B cell (primary cell): ENCODE results near the gene NHS. TPM values are rescaled to one million over a fixed set of nuclear protein-coding genes. Genes with fewer than 3 reads are reported as not detected.

Source experiments
- ATAC-seq: fragments of 200-7000 bp; cut with Tn5 transposase; one replicate; pipeline ENCODE4 v1.10.0; 2021; ENCODE audit warnings: low read depth, mild to moderate bottlenecking, moderate number of reproducible peaks, moderate library complexity
- CTCF ChIA-PET: fragments of 350-600 bp; sonication (Branson Sonifier 250); formaldehyde crosslinking; loops from one replicate; lab custom pipeline; 2021; ENCODE audit warnings: antibody characterized with exemption, inconsistent platforms; lab: Charles Lee
- POLR2A ChIA-PET: fragments of 350-600 bp; sonication (Branson Sonifier 250); formaldehyde crosslinking; loops from one replicate; lab custom pipeline; 2021; ENCODE audit warnings: antibody characterized with exemption; lab: Charles Lee
- DNase-seq: peaks from one replicate; pipeline ENCODE4 v3.0.0; 2013
- H2AFZ ChIP-seq: 2 replicates; pipeline ENCODE4 v1.6.1; 2012; ENCODE audit warnings: mild to moderate bottlenecking, low read depth, low read length; ENCODE audit not compliant: insufficient read depth, poor library complexity, severe bottlenecking
- H3K27ac ChIP-seq, 2 donors: 1 replicate in 1 of 2; 2 replicates in 1 of 2; pipeline ENCODE4 v1.5.1; 2012 to 2013; ENCODE audit warnings: low read length in 2 of 2, mild to moderate bottlenecking in 2 of 2, moderate library complexity in 1 of 2
- H3K27me3 ChIP-seq, 4 experiments: fragments of 200-600 bp in 1 of 4; sonication (generic) in 1 of 4; replicated peaks in 1 of 4; 1 replicate in 2 of 4; 2 replicates in 2 of 4; pipeline versions ENCODE4 v1.6.1 to v1.7.0; 2013 to 2016; ENCODE audit warnings: low read length in 3 of 4, mild to moderate bottlenecking in 2 of 4, mixed read lengths in 1 of 4, moderate library complexity in 1 of 4; ENCODE audit not compliant: insufficient read depth in 4 of 4, control insufficient read depth in 3 of 4; ENCODE audit errors: control extremely low read depth in 1 of 4
- H3K36me3 ChIP-seq, 2 experiments: replicated peaks in 1 of 2; 1 replicate in 1 of 2; 2 replicates in 1 of 2; pipeline versions ENCODE4 v1.6.1 to v1.7.1; 2013; ENCODE audit warnings: low read length in 1 of 2; ENCODE audit not compliant: insufficient read depth in 2 of 2, control insufficient read depth in 1 of 2; ENCODE audit errors: control extremely low read depth in 1 of 2, extremely low read depth in 1 of 2
- H3K4me1 ChIP-seq, 2 donors: fragments of 200-600 bp in 1 of 2; sonication (generic) in 1 of 2; 1 replicate in 1 of 2; 2 replicates in 1 of 2; pipeline versions ENCODE4 v1.5.1 to v1.6.1; 2013 to 2017; ENCODE audit warnings: low read length in 2 of 2; ENCODE audit not compliant: control insufficient read depth in 2 of 2, insufficient read depth in 2 of 2
- H3K4me2 ChIP-seq: replicated peaks from 2 replicates; pipeline ENCODE3; 2012; ENCODE audit warnings: mild to moderate bottlenecking, low read depth, low read length; ENCODE audit not compliant: poor library complexity, severe bottlenecking
- H3K4me3 ChIP-seq, 5 experiments: fragments of 200-600 bp in 1 of 5; sonication (generic) in 1 of 5; 1 replicate in 3 of 5; 2 replicates in 2 of 5; pipeline versions ENCODE4 v1.5.1 to v1.7.0; 2011 to 2016; ENCODE audit warnings: low read length in 4 of 5, mild to moderate bottlenecking in 4 of 5, low read depth in 2 of 5, control low read depth in 1 of 5, moderate library complexity in 1 of 5; ENCODE audit not compliant: insufficient read depth in 1 of 5; ENCODE audit errors: control extremely low read depth in 1 of 5, extremely low read depth in 1 of 5
- H3K79me2 ChIP-seq: fragments of 200-600 bp; sonication (generic); one replicate; pipeline ENCODE4 v1.6.0; 2016; ENCODE audit warnings: low read length; ENCODE audit not compliant: control insufficient read depth, insufficient read depth
- H3K9ac ChIP-seq: fragments of 200-600 bp; sonication (generic); 2 replicates; pipeline ENCODE4 v1.6.1; 2017; ENCODE audit warnings: mild to moderate bottlenecking, low read length, moderate library complexity
- H3K9me3 ChIP-seq, 3 donors: one replicate each; pipeline versions ENCODE4 v1.6.1 to v1.7.1; 2013; ENCODE audit warnings: low read length in 2 of 3; ENCODE audit not compliant: control insufficient read depth in 2 of 3, insufficient read depth in 1 of 3; ENCODE audit errors: control extremely low read depth in 1 of 3
- H4K20me1 ChIP-seq: 2 replicates; pipeline ENCODE4 v1.6.0; 2012; ENCODE audit warnings: mild to moderate bottlenecking, low read length; ENCODE audit not compliant: insufficient read depth, control insufficient read depth, poor library complexity, severe bottlenecking
- H3K27ac Mint-ChIP-seq: one replicate; pipeline ENCODE4 v1.8.0; 2021; ENCODE audit warnings: mixed read lengths
- H3K27me3 Mint-ChIP-seq: one replicate; pipeline ENCODE4 v1.8.0; 2021; ENCODE audit warnings: mixed read lengths
- H3K4me1 Mint-ChIP-seq: one replicate; pipeline ENCODE4 v1.8.0; 2021; ENCODE audit warnings: mixed read lengths
- H3K4me3 Mint-ChIP-seq: one replicate; pipeline ENCODE4 v1.8.0; 2021; ENCODE audit warnings: mixed read lengths
- H3K9me3 Mint-ChIP-seq: one replicate; pipeline ENCODE4 v1.8.0; 2022; ENCODE audit warnings: mixed read lengths; ENCODE audit not compliant: insufficient read depth
- EZH2 ChIP-seq: IDR thresholded peaks from 2 replicates; pipeline ENCODE4 v1.6.1; 2012; ENCODE audit warnings: borderline replicate concordance, low read depth, mild to moderate bottlenecking, moderate library complexity, low read length; ENCODE audit not compliant: insufficient read depth, poor library complexity, severe bottlenecking
- WGBS: methylation state at CpG from one replicate; pipeline ENCODE4 v1.1.5; 2013; ENCODE audit warnings: missing lambda C conversion rate; ENCODE audit not compliant: insufficient coverage; 5-methylcytosine and 5-hydroxymethylcytosine counted together
- intact Hi-C: fragments of 100-400 bp; cut with micrococcal nuclease; formaldehyde crosslinking; loops from one replicate; pipeline ENCODE4 v1.10.0; 2022
- polyA plus RNA-seq: library from polyadenylated mRNA; depleted of rRNA; stranded (reverse); fragments of >200 nt; gene quantifications from 2 replicates; pipeline ENCODE4 v1.2.3, GENCODE V29; 2012
- total RNA-seq, 2 donors: library from RNA; stranded (reverse); fragments of 120-200 nt in 1 of 2; gene quantifications; 1 replicate in 1 of 2; 2 replicates in 1 of 2; pipeline versions ENCODE4 v1.2.3 to v1.2.4, GENCODE V29; 2013 to 2022
- TF ChIP-seq, protein P1 (sequence below): fragments of 200-600 bp; IDR thresholded peaks from one replicate; pipeline ENCODE4 v1.8.0; 2022; ENCODE audit warnings: antibody characterized with exemption, mild to moderate bottlenecking

The NHS gene
- total and polyA plus RNA-seq, 2 donors (not counting 1 experiment from before 2014, with no cell fraction given), result not detected

DNA sequence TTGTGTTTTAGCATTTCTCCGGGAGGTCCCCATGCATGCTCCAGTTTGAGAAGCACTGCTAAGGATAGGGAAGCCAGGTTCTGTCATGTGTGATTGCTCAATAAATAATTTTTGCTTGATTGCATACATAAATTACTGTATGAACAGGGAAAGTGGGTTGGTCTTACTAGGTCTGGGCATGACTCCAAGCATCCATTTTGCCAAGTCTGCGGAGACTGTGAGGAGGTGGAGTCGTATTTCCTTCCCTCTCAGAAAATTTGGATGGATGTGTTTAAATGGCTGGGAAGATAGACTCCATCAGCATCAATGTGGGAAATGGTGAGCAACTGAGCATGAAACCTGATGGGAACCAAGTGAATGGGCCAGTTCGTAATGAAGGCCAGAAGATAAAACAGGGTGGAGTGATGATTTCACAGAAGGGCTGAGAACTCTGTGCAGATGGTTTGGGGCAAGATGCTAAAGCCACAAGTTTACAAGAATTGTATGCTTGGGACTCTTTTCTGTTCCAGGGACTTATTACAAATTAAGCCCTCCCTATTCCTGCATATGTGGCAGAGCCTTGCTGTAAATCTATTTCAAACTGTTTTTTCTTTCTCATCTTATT, 84.1 kb downstream of the NHS start:
- WGBS, result 92% methylated on average over 2 of the region's 4 CpGs
- Histone ChIP-seq H3K36me3 (no peaks in the 10 kb centered on the region), H3K9me3 (no peaks in the 10 kb centered on the region), H3K4me3 (no peak overlapping the region), H4K20me1 (no peaks in the 10 kb centered on the region), H3K4me2 (no peak overlapping the region), H3K9ac (no peak overlapping the region), H3K4me1 (no peaks in the 10 kb centered on the region), H2AFZ (no peak overlapping the region), H3K79me2 (no peaks in the 10 kb centered on the region), H3K27ac (no peak overlapping the region), H3K27me3 (no peaks in the 10 kb centered on the region)
- peaks cover 2% of the 10 kb centered on the region for H3K9me3 Mint-ChIP-seq
- no peaks in the 10 kb centered on the region for H3K27me3 Mint-ChIP-seq
- ChIA-PET CTCF (no interaction called here), POLR2A (no interaction called here)
- TF ChIP-seq, protein P1, sequence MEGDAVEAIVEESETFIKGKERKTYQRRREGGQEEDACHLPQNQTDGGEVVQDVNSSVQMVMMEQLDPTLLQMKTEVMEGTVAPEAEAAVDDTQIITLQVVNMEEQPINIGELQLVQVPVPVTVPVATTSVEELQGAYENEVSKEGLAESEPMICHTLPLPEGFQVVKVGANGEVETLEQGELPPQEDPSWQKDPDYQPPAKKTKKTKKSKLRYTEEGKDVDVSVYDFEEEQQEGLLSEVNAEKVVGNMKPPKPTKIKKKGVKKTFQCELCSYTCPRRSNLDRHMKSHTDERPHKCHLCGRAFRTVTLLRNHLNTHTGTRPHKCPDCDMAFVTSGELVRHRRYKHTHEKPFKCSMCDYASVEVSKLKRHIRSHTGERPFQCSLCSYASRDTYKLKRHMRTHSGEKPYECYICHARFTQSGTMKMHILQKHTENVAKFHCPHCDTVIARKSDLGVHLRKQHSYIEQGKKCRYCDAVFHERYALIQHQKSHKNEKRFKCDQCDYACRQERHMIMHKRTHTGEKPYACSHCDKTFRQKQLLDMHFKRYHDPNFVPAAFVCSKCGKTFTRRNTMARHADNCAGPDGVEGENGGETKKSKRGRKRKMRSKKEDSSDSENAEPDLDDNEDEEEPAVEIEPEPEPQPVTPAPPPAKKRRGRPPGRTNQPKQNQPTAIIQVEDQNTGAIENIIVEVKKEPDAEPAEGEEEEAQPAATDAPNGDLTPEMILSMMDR, result no peak
- no peak for TF ChIP-seq EZH2
- intact Hi-C loops, result no loop called here
- no peak overlapping the region for H3K4me3 Mint-ChIP-seq
- no peak overlapping the region for H3K27ac Mint-ChIP-seq
- no peaks in the 10 kb centered on the region for H3K4me1 Mint-ChIP-seq
- no peak for DNase-seq
- ATAC-seq, result no peak

DNA sequence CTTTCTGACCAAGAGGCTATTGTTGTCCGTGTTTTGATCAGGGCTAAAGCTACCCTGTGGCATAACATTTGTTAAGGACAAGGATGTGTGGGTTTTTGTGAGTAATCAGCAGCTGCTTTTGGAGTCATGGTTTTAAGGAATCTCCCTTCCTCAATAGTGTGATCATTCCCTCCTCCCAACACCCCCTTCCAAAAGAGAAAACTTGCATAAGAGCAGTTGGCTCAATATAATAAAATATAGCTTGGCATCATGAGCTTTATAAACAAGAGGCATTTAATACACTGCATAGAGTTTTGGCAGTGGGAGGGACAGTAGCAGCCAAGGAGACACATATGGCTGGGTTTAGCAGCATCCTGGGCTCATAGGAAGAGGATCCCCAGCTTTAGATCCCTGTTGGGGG, 84.7 kb downstream of the NHS start:
- Histone ChIP-seq H3K79me2 (no peaks in the 10 kb centered on the region), H3K9me3 (no peaks in the 10 kb centered on the region), H4K20me1 (no peaks in the 10 kb centered on the region), H2AFZ (no peak overlapping the region), H3K36me3 (no peaks in the 10 kb centered on the region), H3K4me3 (no peak overlapping the region), H3K27ac (no peak overlapping the region), H3K4me1 (no peaks in the 10 kb centered on the region), H3K9ac (no peak overlapping the region), H3K27me3 (no peaks in the 10 kb centered on the region), H3K4me2 (no peak overlapping the region)
- TF ChIP-seq, protein P1, result no peak
- no peak for TF ChIP-seq EZH2
- Mint-ChIP-seq H3K4me1 (no peaks in the 10 kb centered on the region), H3K4me3 (no peak overlapping the region), H3K27me3 (no peaks in the 10 kb centered on the region), H3K27ac (no peak overlapping the region), H3K9me3 (peaks cover 2% of the 10 kb centered on the region)
- ATAC-seq, result no peak
- no CpG with 5 or more reads among the region's 1 CpG for WGBS
- ChIA-PET POLR2A (no interaction called here), CTCF (no interaction called here)
- DNase-seq, result no peak
- intact Hi-C loops, result no loop called here
